ENCODE measurements around the gene AFTPH. TPM values are rescaled to one million over a fixed set of nuclear protein-coding genes. Genes with fewer than 3 reads are reported as not detected.
A peak's percentile ranks its signal among the peaks of the same experiment; 100 is the strongest.

AFTPH gene
- total RNA-seq (10 to 100 TPM; 16.1 to 26.3 (median 19.2) TPM), polyA plus RNA-seq (10 to 100 TPM; 19.7 to 35.4 TPM)

GRCh38 chr2:64523666-64524603, at the start of gene AFTPH:
TSS of gene AFTPH (plus strand) at chr2:64524328. CDS start at chr2:64551475, 27,147 bp downstream.
- WGBS, 2 donors, result 0% methylated on average over 39 to 67 of the region's 67 CpGs
- peak; percentile 76 for FAIRE-seq
- H3K27me3 ChIP-seq, result no peaks in the 10 kb centered on the region
- peak; percentile 95 to 99 (median 96) for ATAC-seq
- peaks cover 0 to 25% (median 19%) of the 10 kb centered on the region in 3 donors for H3K4me1 ChIP-seq
- H3K4me3 ChIP-seq, result peak within 1 kb of the TSS; percentile 80 to 98 (median 96)
- DNase-seq, result peak; percentile 98 to 100 (median 100)
- no peaks in the 10 kb centered on the region for H3K36me3 ChIP-seq
- H3K9me3 ChIP-seq, result no peaks in the 10 kb centered on the region
- intact Hi-C loops (cut with DNase I), result no loop called here
- no peak for TF ChIP-seq CTCF (IDR thresholded peaks at IDR 0.05)
- H3K27ac ChIP-seq, result peak within 1 kb of the TSS; percentile 96 to 99 (median 98)

GRCh38 chr2:64474636-64475035, 49.5 kb upstream of the AFTPH start:
- Histone ChIP-seq H3K27me3 (no peaks in the 10 kb centered on the region), H3K9me3 (no peaks in the 10 kb centered on the region), H3K4me1 (no peaks in the 10 kb centered on the region), H3K27ac (no peak overlapping the region), H3K4me3 (no peak overlapping the region), H3K36me3 (no peaks in the 10 kb centered on the region)
- WGBS, 2 donors, result 74 to 78% methylated on average over 1 of the region's 1 CpG
- FAIRE-seq (no peak), ATAC-seq (no peak), DNase-seq (no peak)
- no peak for TF ChIP-seq CTCF (IDR thresholded peaks at IDR 0.05)
- intact Hi-C loops (cut with DNase I), result no loop called here

GRCh38 chr2:64477037-64477436, 47.1 kb upstream of the AFTPH start:
- Histone ChIP-seq H3K36me3 (no peaks in the 10 kb centered on the region), H3K4me1 (no peaks in the 10 kb centered on the region), H3K27me3 (no peaks in the 10 kb centered on the region), H3K9me3 (no peaks in the 10 kb centered on the region), H3K4me3 (no peak overlapping the region), H3K27ac (no peak overlapping the region)
- FAIRE-seq, result no peak
- DNase-seq, result no peak
- no peak for ATAC-seq
- no peak for TF ChIP-seq CTCF (IDR thresholded peaks at IDR 0.05)
- intact Hi-C loops (cut with DNase I), result no loop called here
- WGBS, 2 donors, result 90 to 92% methylated on average over 1 of the region's 1 CpG

- ATAC-seq, result no peak
- Histone ChIP-seq H3K4me1 (no peaks in the 10 kb centered on the region), H3K9me3 (no peaks in the 10 kb centered on the region), H3K27me3 (no peaks in the 10 kb centered on the region), H3K4me3 (no peak overlapping the region), H3K27ac (no peak overlapping the region), H3K36me3 (no peaks in the 10 kb centered on the region)
- 84 to 87% methylated on average over 4 of the region's 4 CpGs for WGBS, 2 donors
- DNase-seq, result no peak
- no peak for FAIRE-seq
- no peak for TF ChIP-seq CTCF (IDR thresholded peaks at IDR 0.05)
- intact Hi-C loops (cut with DNase I), result no loop called here
Measured at GRCh38 chr2:64477979-64478378, 46.1 kb upstream of the AFTPH start.
